ENCODE measurements around the gene PPAN.

PPAN gene

GRCh38 chr19:10091895-10092641 lies 14.1 kb upstream of the PPAN start:
- DNase-seq = peak in 1 of 10 donors; percentile 18
- intact Hi-C loops (cut with DNase I) = no loop called here

GRCh38 chr19:10092648-10093294 lies 13.4 kb upstream of the PPAN start:
- peak in 2 of 10 donors; percentile 22 to 32 for DNase-seq
- intact Hi-C loops (cut with DNase I) = no loop called here

DNA sequence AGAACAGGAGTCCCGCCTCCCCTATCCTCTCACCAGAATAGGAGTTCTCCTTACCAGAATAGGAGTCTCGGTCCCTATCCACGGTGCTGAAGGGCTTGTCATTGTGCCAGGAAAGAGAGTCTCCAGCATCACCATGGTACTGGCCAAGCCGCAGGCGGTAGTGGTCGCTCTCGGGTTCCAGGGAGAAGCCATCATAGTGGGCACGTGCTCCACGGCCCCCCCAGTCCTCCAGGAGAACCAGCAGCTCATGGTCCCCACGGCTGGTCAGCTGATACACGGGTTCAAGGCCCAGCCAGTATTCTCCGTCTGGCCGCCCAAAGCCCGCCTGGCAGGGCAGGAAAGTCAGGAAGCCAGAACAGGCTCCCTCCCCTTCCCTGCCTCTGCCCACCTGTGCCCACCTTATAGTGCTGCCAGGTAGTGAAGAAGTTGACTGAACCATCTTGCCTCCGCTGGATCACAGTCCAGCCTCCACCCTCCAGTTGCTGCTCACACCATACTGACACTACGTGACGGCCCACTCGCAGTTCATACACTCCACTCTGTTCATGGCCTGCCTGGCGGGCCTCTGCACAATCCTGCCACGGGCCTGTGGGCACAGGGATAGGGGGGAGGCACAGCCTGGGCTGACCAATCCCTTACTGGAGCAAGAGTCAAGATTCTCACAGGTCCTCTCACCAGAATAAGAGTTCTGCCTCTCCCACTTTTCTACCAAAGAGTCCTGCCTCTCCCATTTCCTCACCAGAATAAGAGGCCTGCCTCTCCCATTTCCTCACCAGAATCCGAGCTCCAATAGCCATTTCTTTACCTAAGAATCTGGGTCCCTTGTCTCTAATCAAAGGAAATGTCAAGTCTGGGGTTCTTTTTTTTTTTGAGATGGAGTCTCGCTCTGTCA lies 12.6 kb upstream of the PPAN start:
- intact Hi-C loops (cut with DNase I) = no loop called here
- peak in 1 of 10 donors; percentile 64 for DNase-seq

DNA sequence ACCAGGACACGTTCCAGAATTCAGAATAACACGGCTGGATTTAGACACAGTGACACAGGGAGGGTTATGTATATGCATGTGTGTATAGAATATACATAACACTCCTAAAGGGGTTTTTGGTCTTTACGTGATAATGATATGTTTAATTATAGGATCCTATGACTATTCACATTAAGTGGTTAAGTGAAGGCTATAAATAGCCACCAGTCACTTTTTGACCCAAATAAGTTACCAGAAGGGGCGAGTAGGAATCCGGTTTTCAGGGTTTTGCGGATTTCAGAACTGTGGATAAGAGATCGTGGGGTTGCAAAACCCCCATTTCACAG lies 10.6 kb upstream of the PPAN start:
- no peak for DNase-seq

GRCh38 chr19:10095948-10096614 lies 10.1 kb upstream of the PPAN start:
- peak; percentile 73 to 98 (median 86) for DNase-seq
- intact Hi-C loops (cut with DNase I) = loop anchor here (5.0 kb wide), 1 partner anchor 69 kb away; no protein-coding TSS in a partner anchor

More for the DNA sequence above, 10.6 kb upstream of the PPAN start:
- intact Hi-C loops (cut with DNase I) = loop anchor here (5.0 kb wide), 1 partner anchor 68 kb away; no protein-coding TSS in a partner anchor

GRCh38 chr19:10096615-10096963 lies 9.6 kb upstream of the PPAN start:
- DNase-seq = peak in 6 of 10 donors; percentile 24 to 89 (median 70)
- intact Hi-C loops (cut with DNase I) = loop anchor here (5.0 kb wide), 1 partner anchor 69 kb away; no protein-coding TSS in a partner anchor

GRCh38 chr19:10100163-10100785 lies 5.9 kb upstream of the PPAN start:
- intact Hi-C loops (cut with DNase I) = no loop called here
- peak in 1 of 10 donors; percentile 45 for DNase-seq

GRCh38 chr19:10102787-10103236 lies 3.4 kb upstream of the PPAN start:
- DNase-seq = peak in 1 of 10 donors; percentile 24
- intact Hi-C loops (cut with DNase I) = no loop called here

DNA sequence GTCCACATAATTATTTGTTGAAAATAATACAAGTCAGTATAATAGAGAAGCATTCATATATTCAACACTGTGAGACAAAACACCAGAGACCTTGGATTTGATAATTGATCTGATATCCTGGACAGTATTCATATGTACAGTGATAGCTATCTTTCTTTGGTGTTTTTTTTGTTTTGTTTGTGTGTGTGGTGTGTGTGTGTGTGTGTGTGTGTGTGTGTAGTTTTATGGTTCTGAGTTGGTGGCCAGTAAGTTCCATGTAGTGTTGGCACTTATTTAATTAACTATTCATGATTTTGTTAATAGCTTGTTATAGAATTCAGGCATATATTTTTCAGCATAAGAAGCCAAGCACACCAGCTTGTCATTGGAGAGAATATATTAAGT lies 2.0 kb upstream of the PPAN start:
- no peak for DNase-seq
- intact Hi-C loops (cut with DNase I) = no loop called here

- intact Hi-C loops (cut with DNase I) = no loop called here
- no peak for DNase-seq
Measured at GRCh38 chr19:10104665-10105508, 1.3 kb upstream of the PPAN start.

DNA sequence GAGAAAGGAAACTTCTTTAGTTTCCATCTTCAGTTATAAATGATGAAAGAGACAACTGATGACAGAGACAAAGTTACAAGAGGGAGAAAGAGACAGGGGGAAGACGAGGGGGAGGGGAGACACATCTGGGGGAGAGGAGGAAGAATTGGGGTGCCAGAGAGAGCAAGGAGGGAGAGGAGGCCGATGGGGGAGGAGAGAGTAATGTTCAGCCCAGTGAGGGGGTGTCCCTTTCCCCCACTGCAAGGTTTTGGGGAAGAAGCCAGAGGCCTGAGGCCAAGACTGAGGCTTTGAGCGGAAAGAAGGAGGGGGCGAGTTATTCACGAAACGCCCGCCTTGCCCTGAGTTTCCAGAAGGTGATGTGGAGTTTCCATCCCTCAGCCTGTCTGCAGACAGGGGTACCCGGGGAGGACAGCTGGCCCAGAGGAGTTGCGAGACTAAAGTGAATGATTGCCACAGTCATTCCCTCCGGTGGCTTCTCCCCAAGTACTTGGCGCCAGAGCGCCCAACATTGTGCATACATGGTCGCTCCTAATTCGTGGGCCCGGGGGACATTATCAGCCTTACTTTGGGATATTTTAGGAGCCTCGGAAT lies 558 bp upstream of the PPAN start:
- DNase-seq = peak in 1 of 10 donors; percentile 80
- intact Hi-C loops (cut with DNase I) = no loop called here

DNA sequence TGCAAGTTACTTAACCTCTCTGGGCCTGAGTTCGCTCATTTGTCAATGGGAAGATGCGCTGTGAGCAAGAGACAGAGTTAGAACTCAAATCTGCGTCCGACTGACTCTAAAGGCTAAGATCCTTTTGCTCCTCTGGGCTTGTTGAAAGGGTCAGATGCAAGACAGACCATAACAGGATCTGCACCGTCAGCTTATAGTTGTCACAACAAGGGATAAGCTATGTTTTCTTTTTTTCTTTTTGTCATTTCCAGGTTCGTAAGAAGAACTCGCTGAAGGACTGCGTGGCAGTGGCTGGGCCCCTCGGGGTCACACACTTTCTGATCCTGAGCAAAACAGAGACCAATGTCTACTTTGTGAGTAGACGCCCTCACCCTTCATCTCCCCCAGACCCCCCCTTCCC lies 1.1 kb downstream of the PPAN start:
- peak in 1 of 10 donors; percentile 5 for DNase-seq
- intact Hi-C loops (cut with DNase I) = no loop called here

GRCh38 chr19:10107817-10108367 lies 1.7 kb downstream of the PPAN start:
- intact Hi-C loops (cut with DNase I) = no loop called here
- DNase-seq = peak in 1 of 10 donors; percentile 59

DNA sequence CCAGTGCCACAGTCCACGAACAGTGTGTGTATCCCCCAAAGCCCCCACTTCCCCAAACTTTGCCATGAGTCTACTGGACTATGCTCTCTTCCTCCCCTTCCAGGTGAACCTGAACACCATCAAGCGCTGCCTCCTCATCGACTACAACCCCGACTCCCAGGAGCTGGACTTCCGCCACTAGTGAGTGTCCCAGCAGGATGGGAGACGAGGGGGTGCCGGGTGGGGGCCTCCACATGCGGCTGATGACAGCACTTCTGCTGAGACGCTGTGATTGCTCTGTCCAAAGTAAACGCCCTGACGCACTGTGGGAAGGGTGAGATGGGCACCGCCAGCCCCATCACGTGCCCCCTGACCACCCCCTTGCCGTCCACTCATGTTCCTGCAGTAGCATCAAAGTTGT lies 3.4 kb downstream of the PPAN start:
- intact Hi-C loops (cut with DNase I) = no loop called here

DNA sequence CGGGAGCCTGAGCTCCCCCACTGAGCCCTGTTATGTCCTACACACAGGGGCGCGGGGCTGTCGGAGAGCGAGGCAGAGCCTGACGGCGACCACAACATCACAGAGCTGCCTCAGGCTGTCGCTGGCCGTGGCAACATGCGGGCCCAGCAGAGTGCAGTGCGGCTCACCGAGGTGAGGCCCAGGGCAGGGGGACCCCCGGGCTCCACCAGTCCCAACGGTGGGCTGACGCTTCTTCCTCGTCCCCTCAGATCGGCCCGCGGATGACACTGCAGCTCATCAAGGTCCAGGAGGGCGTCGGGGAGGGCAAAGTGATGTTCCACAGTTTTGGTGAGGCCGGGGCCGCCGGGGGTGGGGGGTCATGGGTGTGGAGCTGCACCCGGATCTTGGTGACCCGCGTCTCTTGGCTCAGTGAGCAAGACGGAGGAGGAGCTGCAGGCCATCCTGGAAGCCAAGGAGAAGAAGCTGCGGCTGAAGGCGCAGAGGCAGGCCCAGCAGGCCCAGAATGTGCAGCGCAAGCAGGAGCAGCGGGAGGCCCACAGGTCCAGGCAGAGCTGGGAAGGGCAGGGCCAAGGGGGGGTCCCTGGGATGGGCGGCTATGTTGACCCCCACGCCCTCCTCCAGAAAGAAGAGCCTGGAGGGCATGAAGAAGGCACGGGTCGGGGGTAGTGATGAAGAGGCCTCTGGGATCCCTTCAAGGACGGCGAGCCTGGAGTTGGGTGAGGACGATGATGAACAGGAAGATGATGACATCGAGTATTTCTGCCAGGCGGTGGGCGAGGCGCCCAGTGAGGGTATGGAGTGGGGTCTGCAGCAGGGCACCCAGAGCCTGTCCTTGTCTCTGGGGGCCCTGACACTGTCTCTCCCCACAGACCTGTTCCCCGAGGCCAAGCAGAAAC lies 4.2 kb downstream of the PPAN start:
- intact Hi-C loops (cut with DNase I) = no loop called here
- DNase-seq = peak in 1 of 10 donors; percentile 80

More for the DNA sequence above, 3.4 kb downstream of the PPAN start:
- no peak for DNase-seq

DNA sequence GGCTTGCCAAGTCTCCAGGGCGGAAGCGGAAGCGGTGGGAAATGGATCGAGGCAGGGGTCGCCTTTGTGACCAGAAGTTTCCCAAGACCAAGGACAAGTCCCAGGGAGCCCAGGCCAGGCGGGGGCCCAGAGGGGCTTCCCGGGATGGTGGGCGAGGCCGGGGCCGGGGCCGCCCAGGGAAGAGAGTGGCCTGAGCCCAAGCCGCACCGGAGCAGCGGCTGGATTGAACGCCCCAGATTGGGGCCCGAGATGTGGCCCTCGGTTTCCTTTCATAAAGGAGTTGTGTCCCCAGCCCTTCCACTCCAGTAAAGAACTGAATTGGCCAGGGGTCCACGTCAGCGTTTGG lies 4.8 kb downstream of the PPAN start:
- peak in 1 of 10 donors; percentile 79 for DNase-seq
- intact Hi-C loops (cut with DNase I) = no loop called here

- DNase-seq = peak in 1 of 10 donors; percentile 47
- intact Hi-C loops (cut with DNase I) = no loop called here
Measured at GRCh38 chr19:10111405-10111811, 5.2 kb downstream of the PPAN start, which contains the start of gene P2RY11. Gene P2RY11, plus strand, starts transcription at chr19:10111693. Its CDS starts 29 bp downstream, at chr19:10111722.

Data from posterior cingulate gyrus (tissue), 11 donors.